ENCODE measurements around the gene WHAMM. TPM values are rescaled to one million over a fixed set of nuclear protein-coding genes. Genes with fewer than 3 reads are reported as not detected.
"Not testable (repeated sequence)": the region's sequence is repeated elsewhere in the genome, so short reads cannot be mapped to it uniquely, and the experiment has no call there.

WHAMM gene
- polyA plus RNA-seq, 3 donors, result 11.5 to 14.3 (median 11.7) TPM

DNA sequence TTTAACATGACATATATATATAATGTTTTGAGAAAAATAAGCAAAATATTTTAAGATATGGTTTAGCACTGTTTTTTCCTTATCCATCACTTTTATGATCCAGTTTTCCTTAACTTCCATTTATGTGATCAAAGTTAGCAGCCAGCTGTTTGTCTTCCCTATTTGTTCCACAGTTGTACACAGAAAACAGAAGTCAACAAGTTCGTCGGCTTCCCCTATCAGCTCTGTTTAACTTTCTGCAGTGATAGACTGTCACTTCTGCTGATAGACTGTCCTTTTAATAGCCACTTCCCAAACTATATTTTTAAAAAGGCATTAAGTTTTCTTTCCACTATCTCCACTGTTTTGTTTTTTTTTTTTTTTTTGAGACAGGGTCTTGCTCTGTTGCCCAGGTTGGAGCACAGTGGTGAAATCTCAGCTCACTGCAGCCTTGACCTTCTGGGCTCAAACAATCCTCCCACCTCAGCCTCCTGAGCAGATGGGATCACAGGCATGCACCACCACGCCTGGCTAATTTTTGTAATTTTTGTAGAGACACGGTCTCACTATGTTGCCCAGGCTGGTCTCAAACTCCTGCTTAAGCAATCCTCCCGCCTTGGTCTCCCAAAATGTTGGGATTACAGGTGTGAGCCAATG lies 10.8 kb upstream of the WHAMM start:
- DNase-seq (ENCODE audit: extremely low read depth in 1 of 11, low read depth in 9 of 11, low spot score in 4 of 11), result no peak

DNA sequence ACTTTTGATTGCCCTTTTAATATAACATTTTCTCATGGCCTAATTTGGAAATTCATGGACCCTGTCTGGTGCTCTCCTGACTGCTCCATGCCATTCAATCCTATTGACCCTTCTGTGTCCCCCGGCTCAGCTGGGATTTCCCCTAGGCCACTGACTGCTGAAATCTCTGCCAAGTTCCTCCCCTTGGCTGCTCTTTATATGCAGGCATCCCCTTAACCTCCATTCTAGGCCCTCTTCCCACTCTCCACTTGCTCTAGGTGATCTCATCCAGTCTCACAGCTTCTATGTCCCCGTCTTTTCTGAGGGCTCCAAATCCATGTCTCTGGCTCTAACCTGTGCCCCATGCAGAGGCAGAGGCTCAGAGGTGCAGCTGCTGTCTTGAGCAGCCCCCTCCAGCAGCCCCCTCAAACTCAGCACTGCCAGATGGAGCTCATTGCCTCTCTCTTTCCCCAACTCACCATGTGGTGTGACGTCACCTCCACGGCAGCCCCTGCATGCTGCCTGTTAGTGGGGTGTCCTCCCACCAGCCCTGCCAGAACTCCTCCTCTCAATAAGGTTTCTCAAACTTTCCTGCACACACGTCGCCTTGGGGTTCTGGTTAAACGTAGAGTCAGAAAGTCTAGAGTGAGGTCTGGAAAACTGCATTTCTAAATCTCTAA lies 10.1 kb upstream of the WHAMM start:
- DNase-seq (ENCODE audit: extremely low read depth in 1 of 11, low read depth in 9 of 11, low spot score in 4 of 11), result no peak

DNA sequence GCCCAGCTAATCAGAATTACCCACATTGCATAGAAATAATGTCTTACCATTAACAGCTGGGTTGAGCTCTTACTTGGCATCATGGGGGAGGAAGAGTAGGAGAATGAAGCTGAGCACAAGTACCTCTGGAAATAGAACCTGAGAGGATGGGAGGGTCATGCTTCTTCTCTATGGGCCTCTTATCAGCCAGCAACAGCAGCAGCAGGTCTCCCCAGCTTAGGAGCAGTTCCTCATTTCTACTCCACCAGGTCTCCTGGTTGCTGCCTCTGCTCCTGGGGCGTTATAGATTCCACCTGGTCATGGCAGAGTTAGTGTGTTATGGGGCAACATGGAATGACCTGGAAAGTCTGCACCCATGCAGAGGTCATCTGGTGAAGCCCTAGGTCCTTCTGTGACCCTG lies 6.9 kb upstream of the WHAMM start:
- DNase-seq (ENCODE audit: extremely low read depth in 1 of 11, low read depth in 9 of 11, low spot score in 4 of 11), result no peak

DNA sequence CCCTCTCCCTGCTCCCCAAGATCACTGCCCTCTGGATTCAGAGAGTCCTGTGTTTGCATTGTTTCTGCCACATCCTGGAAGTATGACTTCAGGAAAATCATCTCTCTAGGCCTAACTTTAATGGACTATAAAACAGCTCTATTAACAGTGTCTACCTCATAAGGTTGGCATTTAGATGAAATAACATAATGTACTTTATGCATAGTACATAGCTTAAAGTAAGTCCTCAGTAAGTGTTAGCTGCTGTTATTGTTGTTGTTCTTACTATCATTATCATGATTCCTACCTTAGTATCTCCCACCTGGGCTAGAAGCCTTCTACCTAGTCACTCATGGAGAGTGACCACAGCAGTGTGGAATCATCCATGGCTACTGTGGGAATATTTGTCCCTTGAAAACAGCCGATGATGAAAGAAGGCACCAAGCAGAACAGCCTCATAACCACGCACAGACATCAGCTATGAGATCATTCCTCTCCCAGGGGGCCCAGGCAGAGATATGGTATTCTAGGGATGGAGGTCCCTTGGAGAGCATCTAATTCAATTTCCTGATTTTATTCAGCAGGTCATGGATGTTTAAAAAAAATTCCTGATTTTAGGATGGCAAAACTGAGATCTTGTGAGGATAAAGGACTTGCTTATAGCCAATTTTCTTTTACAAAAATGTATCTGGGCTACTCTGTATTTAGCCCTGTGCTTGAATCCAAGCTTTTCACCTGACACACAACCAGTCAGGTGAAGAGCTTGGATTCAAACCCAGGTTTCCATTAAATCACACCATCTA lies 5.4 kb upstream of the WHAMM start:
- no peak for DNase-seq (ENCODE audit: extremely low read depth in 1 of 11, low read depth in 9 of 11, low spot score in 4 of 11)

DNA sequence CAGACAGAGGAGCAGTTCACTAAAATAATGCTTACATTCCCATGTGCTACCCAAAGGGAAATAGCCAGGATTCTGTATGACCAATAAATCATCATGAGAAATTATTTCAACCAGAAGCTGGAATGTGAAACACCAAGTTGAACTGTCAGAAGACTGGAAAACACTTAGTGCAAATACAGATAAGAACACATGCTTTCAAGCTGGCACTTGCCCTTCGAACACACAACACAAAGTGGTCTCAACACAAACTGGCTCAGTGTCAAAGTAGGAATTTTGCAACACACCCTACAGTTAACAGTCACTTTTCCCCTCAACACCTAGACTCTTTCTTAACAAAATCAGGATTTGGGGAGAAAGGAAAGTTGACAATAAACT lies 4.9 kb upstream of the WHAMM start:
- no peak for DNase-seq (ENCODE audit: extremely low read depth in 1 of 11, low read depth in 9 of 11, low spot score in 4 of 11)

DNA sequence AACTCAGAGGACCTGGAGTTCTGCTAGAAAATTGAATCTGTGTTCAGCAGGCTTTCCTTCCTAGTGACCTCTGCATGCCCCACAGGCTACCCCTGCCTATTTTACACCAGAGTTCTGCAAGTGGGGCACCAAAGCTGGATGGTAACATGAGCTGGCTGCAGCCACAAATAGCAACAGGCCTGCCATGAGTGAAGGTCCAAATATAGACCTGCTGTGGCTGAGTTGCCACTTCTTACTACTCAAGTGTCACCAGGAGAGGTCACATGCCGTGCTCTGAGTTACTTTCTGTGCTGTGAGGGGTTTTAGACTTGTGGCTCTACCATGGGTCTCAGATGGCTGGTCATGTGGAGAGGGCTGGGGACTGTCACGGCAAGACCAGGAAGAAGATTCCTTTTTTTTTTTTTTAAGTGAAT lies 3.4 kb upstream of the WHAMM start, which contains the start of gene FSD2:
FSD2 (minus strand) TSS at position 76 of the 413 bp plus-strand sequence. CDS start 18,679 bp downstream, outside the sequence.
- DNase-seq (ENCODE audit: extremely low read depth in 1 of 11, low read depth in 9 of 11, low spot score in 4 of 11), result peak in 2 of 11 donors; percentile 13 to 28

DNA sequence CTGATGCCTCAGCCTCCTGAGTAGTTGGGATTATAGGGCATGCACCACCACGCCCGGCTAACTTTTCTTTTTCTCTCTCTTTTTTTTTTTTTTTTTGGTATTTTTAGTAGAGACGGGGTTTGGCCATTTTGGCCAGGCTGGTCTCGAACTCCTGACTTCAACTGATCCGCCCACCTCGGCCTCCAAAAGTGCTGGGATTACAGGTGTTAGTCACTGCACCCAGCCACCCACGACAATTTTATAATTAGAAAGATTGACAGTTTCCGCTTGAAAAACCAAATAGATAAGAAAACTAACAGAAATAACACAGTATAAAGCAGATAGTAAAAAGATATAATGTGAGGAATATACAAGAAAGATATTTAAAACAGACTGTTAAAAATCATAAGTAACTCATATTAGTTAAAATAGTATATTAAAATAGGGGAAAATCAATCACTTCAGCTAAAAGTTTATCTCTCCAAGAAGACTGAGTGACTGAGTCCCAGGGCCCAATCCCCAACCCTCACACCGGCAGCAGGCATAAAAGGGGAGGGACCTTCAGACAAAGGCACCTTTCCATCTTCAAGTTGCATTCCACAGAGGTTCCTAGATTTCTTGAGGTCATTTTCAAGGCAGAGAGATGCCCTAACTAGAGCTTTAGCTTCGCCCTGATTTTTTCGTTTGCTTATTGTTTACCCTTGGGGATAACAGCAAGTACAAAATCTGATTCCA lies 1.4 kb upstream of the WHAMM start:
- no peak for DNase-seq (ENCODE audit: extremely low read depth in 1 of 11, low read depth in 9 of 11, low spot score in 4 of 11)

DNA sequence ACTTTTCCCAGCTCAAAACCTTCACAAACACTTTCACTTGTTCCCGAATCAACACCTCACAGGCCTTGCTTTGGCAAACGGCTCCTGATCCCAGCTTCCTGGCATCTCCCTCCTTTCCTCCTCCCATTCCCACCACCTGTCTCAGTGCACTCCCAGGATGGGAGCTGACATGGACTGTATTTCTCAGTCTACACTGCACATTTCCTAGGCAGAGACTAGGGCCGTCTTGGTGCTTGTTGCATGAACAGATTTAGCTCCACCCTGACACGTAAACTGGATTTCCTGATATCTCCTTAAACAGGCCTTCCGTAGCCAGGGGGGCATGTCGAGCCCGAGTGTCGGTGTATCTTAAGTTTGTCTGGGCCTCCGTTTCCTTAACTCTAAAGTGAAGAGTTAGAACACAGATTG lies 790 bp upstream of the WHAMM start:
- DNase-seq (ENCODE audit: extremely low read depth in 1 of 11, low read depth in 9 of 11, low spot score in 4 of 11), result no peak

DNA sequence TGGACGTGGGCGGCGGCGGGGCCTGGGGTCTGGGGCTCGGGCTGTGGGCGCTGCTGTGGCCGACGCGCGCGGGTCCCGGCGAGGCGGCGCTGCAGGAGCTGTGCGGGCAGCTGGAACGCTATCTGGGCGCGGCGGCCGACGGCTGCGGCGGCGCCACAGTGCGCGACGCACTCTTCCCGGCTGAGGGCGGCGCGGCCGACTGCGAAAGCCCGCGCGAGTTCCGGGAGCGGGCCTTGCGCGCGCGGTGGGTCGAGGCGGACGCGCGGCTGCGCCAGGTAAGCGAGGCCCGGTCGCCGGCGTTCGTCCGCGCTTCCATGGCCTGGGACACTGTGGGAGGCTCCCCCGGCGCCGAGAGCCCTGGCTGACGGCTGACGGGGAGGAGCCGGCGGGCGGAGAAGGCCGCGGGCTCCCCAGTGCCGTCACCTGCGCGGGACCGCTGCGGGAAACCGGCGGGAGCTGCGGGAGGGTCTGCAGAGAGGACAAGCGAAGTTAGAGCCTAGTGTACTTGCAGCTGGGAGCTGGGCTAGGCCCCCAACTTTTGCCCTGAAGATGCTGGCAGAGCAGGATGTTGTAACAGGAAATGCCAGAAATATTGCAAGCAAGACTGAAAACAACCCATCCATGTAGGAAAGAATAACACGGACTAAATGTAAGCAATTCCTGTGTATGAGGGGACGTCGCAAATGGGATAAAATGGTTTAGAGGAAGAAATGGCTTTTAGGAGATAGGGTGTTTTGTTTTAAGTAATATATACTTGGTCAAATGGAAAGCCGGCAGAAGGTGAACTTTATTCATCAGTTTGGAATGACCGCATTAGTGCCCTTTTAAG lies 847 bp downstream of the WHAMM start:
- DNase-seq (ENCODE audit: extremely low read depth in 1 of 11, low read depth in 9 of 11, low spot score in 4 of 11), result peak in 4 of 11 donors; percentile 25 to 46 (median 40)

DNA sequence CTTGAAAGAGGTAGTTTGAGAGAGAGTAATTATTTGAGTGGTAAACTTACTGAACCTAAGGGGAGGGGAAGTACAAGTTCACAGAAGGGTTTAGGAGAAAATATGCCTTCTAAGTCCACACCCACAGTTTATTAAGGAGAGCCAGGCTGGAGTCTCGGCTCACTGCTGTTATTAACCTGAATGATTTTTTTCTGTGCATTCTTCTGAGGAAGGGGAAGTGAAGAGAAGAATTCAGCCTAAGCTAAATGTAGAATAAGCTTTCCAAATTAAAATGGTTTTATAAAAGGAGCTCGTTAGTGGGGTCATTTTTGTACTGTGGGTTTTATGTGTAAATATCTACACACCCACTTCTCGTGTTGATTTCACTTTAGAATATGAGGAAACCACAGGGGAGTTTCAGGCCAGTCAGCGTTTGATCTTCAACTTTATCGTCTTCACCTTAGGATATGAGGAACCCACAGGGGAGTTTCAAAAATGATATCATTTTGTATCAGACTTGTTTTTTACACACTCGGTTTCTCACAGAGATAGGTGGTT lies 1.5 kb downstream of the WHAMM start:
- DNase-seq (ENCODE audit: extremely low read depth in 1 of 11, low read depth in 9 of 11, low spot score in 4 of 11), result peak in 1 of 11 donors; percentile 9

DNA sequence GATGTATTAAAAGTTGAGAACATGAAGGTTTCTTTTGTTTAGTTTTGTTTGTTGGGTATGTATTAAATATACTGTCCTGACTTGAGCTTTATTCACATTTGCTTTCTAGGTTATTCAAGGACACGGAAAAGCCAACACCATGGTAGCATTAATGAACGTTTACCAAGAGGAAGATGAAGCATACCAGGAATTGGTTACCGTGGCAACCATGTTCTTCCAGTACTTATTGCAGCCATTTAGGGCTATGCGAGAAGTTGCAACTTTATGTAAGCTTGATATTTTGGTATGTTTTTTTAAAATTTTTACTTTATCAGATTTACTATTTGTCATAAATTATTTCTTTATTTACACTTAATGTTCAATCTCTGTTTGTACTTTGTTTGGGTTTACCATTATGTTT lies 3.6 kb downstream of the WHAMM start:
- DNase-seq (ENCODE audit: extremely low read depth in 1 of 11, low read depth in 9 of 11, low spot score in 4 of 11), result no peak

DNA sequence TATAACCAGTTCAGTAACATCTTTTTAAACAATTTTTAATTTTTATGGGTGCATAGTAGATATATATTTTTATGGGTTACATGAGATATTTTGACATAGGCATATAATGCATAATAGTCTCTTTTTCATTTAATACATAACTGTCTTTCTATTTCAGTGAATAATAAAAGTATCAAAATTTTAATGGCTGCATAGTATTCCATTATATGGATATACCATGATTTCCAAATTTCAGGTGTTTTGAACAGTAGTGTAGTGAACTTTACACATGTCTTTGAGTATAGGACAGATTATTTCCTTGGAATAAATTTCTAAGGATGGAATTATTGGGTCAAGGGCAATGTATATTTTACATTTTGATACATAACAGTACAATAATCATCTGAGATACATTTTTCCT lies 10.7 kb downstream of the WHAMM start:
- DNase-seq (ENCODE audit: extremely low read depth in 1 of 11, low read depth in 9 of 11, low spot score in 4 of 11), result no peak

DNA sequence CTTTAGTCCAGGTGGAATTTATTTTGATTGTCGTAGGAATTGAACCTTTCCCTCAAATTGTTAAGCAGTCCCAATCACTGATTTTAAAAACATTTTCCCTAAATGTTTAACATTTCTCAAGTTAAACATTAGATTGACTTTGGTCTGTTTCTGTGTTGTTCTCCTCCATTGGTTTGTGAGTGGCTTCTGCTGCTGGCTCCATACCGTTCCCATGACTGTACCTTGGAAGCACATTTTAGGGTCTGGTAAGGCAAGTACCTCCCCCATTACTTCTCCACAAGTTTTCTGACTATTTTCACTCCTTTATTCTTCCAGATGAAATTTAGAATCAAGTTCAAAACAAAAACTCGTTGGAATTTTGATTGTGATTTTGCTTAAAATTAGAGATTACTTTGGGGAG lies 12.0 kb downstream of the WHAMM start:
- not testable (repeated sequence) for DNase-seq (ENCODE audit: extremely low read depth in 1 of 11, low read depth in 9 of 11, low spot score in 4 of 11)

DNA sequence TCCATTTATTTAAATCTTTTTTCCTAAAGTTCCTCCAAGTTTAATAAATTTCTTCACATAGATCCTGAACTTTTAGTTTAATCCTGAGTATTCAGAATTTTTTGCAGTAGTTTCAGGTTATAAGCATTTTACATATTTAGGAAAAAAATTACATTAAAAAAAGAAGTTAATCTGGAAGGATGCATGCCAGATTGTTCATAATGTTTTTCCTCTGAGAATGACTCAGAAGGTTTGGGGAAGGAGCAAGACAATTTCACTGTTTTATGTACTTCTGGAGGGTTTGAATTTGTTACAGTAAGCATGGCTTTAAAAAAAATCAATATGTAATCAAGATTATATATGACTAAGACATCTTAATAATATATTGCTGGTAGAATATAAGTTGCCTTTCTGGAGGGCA lies 12.4 kb downstream of the WHAMM start:
- DNase-seq (ENCODE audit: extremely low read depth in 1 of 11, low read depth in 9 of 11, low spot score in 4 of 11), result not testable (repeated sequence)

DNA sequence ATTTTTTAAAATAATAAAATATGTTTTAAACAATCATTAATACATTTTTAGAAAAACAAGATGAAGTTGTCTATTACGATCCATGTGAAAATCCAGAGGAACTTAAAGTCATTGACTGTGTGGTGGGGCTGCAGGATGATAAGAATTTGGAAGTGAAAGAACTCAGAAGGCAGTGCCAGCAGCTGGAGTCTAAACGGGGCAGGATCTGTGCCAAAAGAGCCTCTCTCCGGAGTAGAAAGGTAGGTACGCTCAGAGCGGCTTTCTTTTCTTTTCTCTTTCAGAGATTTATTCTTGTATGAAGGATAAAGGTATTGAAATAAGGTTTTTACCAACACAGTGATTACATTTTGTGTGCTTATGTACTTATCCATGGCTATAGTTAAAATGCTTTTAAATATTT lies 13.6 kb downstream of the WHAMM start:
- no peak for DNase-seq (ENCODE audit: extremely low read depth in 1 of 11, low read depth in 9 of 11, low spot score in 4 of 11)

DNA sequence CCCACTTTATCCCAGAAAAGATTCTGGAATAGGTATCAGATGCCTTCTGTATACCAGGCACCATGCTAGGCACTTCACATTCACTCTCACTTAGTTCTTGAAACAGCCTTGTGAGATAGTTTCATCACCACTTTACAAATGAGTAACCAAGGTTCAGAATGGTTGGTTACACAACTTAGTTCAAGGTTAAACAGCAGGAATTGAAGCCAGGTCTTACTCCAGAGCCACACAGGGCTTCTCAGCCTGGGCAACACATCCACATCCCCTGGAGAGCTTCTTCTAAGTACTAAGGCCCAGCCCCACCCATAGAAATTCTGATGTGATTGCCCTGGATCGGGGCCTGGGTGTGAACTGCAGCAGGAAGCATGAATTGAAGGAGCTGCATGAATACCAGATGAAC lies 18.6 kb downstream of the WHAMM start:
- DNase-seq (ENCODE audit: extremely low read depth in 1 of 11, low read depth in 9 of 11, low spot score in 4 of 11), result no peak

DNA sequence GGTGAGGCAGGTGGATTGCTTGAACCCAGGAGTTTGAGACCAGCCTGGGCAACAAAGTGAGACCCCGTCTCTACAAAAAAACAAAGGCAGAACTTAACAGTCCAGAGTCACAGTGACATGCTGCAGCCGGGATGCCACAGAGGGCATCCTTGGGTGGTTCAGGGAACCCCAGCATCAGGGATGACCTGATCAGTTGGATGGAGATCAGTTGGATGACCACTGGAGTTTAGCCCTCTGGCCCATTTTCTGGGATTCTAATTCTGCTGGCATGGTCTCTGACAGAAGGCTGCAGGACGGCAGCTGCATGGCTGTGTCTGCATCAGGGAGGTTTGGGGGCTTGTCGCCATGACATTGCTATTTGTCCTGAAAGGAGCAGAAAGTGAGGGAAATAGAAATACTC lies 19.8 kb downstream of the WHAMM start:
- DNase-seq (ENCODE audit: extremely low read depth in 1 of 11, low read depth in 9 of 11, low spot score in 4 of 11), result no peak

DNA sequence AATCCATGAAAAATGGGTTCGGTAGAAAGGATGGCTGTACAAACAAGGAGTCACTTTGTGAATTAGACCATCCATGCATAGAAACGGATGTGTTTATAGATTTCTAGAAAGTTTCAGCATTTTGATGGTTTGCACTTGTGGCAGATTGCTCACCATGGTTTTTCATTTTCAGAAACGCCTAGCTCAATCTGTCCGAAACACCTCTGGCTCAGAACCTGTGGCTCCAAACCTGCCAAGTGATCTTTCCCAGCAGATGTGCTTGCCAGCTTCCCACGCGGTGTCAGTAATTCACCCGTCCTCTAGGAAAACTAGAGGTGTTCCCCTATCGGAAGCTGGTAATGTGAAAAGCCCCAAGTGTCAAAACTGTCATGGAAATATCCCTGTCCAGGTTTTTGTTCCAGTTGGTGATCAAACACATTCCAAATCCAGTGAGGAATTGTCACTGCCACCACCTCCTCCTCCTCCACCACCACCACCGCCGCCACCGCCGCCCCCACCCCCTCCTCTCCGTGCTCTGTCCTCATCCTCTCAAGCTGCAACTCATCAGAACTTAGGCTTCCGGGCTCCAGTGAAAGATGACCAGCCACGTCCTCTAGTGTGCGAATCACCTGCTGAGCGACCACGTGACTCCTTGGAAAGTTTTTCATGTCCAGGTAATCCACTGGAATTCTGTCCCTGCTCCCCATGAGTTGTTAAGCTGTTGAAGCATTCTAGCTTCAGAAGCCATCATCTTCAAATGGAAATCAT lies 21.2 kb downstream of the WHAMM start:
- no peak for DNase-seq (ENCODE audit: extremely low read depth in 1 of 11, low read depth in 9 of 11, low spot score in 4 of 11)

All from renal cortex interstitium (tissue), 11 donors.